MCF 10A (cell line): ENCODE measurements around the gene ZC3H11A. TPM values are rescaled to one million over a fixed set of nuclear protein-coding genes. Genes with fewer than 3 reads are reported as not detected.
"Not testable (repeated sequence)": the region's sequence is repeated elsewhere in the genome, so short reads cannot be mapped to it uniquely, and the experiment has no call there.

ENCODE experiments used
- Bru-seq: library from RNA; stranded (reverse); fragments of 400-500 nt; gene quantifications from one replicate; lab custom pipeline; 2021; lab: Mats Ljungman, UMichigan
- BruChase-seq, 2 experiments: library from RNA; stranded (reverse); fragments of 400-500 nt; gene quantifications; one replicate each; lab custom pipeline; 2021; lab: Mats Ljungman, UMichigan
- BruUV-seq: library from RNA; stranded (reverse); fragments of 400-500 nt; replicated peaks from 2 replicates; lab custom pipeline; 2021; lab: Mats Ljungman, UMichigan
- CTCF ChIA-PET: fragments of 300-600 bp; sonication (Branson Sonifier 250); formaldehyde crosslinking; extraction: SDS; loops from one replicate; lab custom pipeline; 2021; ENCODE audit warnings: antibody characterized with exemption, inconsistent platforms; lab: Yijun Ruan, JAX
- POLR2A ChIA-PET: fragments of 300-600, 350-650 bp; sonication (Branson Sonifier 250); formaldehyde crosslinking; extraction: SDS; loops from one replicate; lab custom pipeline; 2020; ENCODE audit warnings: antibody characterized with exemption, inconsistent platforms; lab: Yijun Ruan, JAX
- DNase-seq: peaks from one replicate; pipeline ENCODE4 v3.0.0-alpha.2; 2018; ENCODE audit not compliant: unreplicated experiment
- H3K27ac Mint-ChIP-seq: one replicate; pipeline ENCODE4 v1.8.0; 2022; ENCODE audit warnings: mild to moderate bottlenecking, low read depth, mixed read lengths; ENCODE audit not compliant: unreplicated experiment
- H3K27me3 Mint-ChIP-seq: one replicate; pipeline ENCODE4 v1.8.0; 2022; ENCODE audit warnings: mixed read lengths; ENCODE audit not compliant: insufficient read depth, unreplicated experiment
- H3K36me3 Mint-ChIP-seq: one replicate; pipeline ENCODE4 v1.8.0; 2022; ENCODE audit warnings: mild to moderate bottlenecking, moderate library complexity, mixed read lengths; ENCODE audit not compliant: insufficient read depth, unreplicated experiment
- H3K4me1 Mint-ChIP-seq: one replicate; pipeline ENCODE4 v1.8.0; 2022; ENCODE audit warnings: mixed read lengths; ENCODE audit not compliant: insufficient read depth, unreplicated experiment
- H3K4me3 Mint-ChIP-seq: one replicate; pipeline ENCODE4 v1.8.0; 2022; ENCODE audit warnings: mild to moderate bottlenecking, moderate library complexity, mixed read lengths; ENCODE audit not compliant: unreplicated experiment
- H3K9me3 Mint-ChIP-seq: one replicate; pipeline ENCODE4 v1.8.0; 2022; ENCODE audit warnings: mixed read lengths; ENCODE audit not compliant: unreplicated experiment
- intact Hi-C: fragments of 100-400 bp; cut with micrococcal nuclease; formaldehyde crosslinking; loops from 2 replicates; pipeline ENCODE4 v1.14.1; 2022
- long read RNA-seq: library from polyadenylated mRNA; stranded (forward); transcript quantifications from one replicate; pipeline ENCODE4 v2.0.0, GENCODE V29; 2022
- total RNA-seq: library from RNA; stranded (reverse); gene quantifications from 2 replicates; pipeline ENCODE4 v1.2.3, GENCODE V29; 2022
- TF ChIP-seq, protein P1 (sequence below): fragments of 200-600 bp; IDR thresholded peaks from one replicate; pipeline ENCODE4 v1.8.0; 2022; ENCODE audit warnings: antibody characterized with exemption, mild to moderate bottlenecking; ENCODE audit not compliant: unreplicated experiment

ZC3H11A gene
- total RNA-seq (148 and 156 TPM in 2 replicates), Bru-seq, nascent RNA (percentile 90 among the genes with signal in this experiment), BruChase-seq, experiment 1, labeled RNA remaining after a 6-hour chase (percentile 100 among the genes with signal in this experiment), BruChase-seq, experiment 2, labeled RNA remaining after a 2-hour chase (percentile 100 among the genes with signal in this experiment)
- long read RNA-seq, full-length matches to known transcripts = 46 of 193 reads
- long read RNA-seq, partial matches to known transcripts = 22 of 193 reads
- long read RNA-seq, other reads (novel, unspliced or antisense) = 125 of 193 reads

DNA sequence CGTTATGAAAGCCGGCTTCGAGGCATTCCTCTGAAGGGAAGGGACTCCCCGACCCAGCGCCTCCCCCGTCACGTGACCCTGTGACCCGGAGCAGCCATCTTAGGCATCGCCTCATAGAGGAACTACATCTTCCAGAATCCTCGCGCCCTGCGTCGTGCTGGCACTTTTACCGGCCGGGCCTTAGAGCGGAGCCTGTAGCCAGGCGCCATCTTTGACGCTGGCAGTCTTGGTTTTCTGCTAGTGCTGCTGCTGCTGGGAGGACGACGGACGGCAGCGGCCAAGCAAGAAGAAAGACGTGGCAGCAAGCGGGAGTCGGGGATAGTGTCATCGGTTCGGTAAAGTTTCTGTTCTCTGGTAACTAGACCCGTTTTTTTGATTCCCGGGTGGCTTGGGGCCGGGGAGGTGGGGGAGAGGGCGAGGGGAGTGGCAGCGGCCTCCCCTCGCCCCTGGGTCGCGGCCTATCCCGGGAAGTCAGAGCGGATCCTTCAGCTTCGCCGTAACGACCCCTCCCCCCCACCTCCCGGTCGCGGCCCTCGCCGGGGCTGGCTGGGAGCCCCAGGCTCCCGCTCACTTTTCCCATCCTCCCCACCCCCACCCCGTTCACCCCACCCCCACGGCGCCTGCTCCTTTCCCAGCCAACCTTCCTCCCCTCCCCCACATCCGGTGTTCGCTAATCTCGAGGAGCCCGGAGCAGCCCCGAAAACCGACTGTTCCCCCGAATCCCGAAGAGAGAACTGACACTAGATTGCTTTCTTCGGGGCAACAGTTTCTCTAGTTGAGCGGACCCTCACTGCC lies at the start of gene ZC3H11A, which contains the start of gene ZBED6:
Gene ZC3H11A, plus strand, starts transcription at position 183 of the 795 bp plus-strand sequence. CDS start 21,448 bp downstream, outside the sequence.
Gene ZBED6, plus strand, starts transcription at position 183 of the 795 bp plus-strand sequence. CDS start 1,900 bp downstream, outside the sequence.
- TF ChIP-seq, protein P1, sequence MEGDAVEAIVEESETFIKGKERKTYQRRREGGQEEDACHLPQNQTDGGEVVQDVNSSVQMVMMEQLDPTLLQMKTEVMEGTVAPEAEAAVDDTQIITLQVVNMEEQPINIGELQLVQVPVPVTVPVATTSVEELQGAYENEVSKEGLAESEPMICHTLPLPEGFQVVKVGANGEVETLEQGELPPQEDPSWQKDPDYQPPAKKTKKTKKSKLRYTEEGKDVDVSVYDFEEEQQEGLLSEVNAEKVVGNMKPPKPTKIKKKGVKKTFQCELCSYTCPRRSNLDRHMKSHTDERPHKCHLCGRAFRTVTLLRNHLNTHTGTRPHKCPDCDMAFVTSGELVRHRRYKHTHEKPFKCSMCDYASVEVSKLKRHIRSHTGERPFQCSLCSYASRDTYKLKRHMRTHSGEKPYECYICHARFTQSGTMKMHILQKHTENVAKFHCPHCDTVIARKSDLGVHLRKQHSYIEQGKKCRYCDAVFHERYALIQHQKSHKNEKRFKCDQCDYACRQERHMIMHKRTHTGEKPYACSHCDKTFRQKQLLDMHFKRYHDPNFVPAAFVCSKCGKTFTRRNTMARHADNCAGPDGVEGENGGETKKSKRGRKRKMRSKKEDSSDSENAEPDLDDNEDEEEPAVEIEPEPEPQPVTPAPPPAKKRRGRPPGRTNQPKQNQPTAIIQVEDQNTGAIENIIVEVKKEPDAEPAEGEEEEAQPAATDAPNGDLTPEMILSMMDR = no peak
- ChIA-PET POLR2A (interaction anchor here (0.7 to 4.3 kb wide), 16 partner anchors 12 to 359 kb away, joined by 3 to 32 read pairs (median 5); partner anchors contain the start of genes ATP2B4 and LAX1), CTCF (interaction anchor here (0.7 to 0.8 kb wide), 2 partner anchors 168 to 545 kb away, joined by 3 to 4 read pairs; no protein-coding TSS in a partner anchor)
- H3K36me3 Mint-ChIP-seq = peaks cover 43% of the 10 kb centered on the region
- peak within 1 kb of the TSS; percentile 86 for H3K4me3 Mint-ChIP-seq
- peak within 1 kb of the TSS; percentile 98 for H3K27ac Mint-ChIP-seq
- no TSS peak for BruUV-seq
- H3K4me1 Mint-ChIP-seq = peaks cover 44% of the 10 kb centered on the region
- intact Hi-C loops = loop anchor here (1.0 to 10.0 kb wide), 4 partner anchors 26 to 171 kb away; partner anchors contain the start of gene ATP2B4
- H3K9me3 Mint-ChIP-seq = no peaks in the 10 kb centered on the region
- peak; percentile 100 for DNase-seq
- H3K27me3 Mint-ChIP-seq = no peaks in the 10 kb centered on the region

DNA sequence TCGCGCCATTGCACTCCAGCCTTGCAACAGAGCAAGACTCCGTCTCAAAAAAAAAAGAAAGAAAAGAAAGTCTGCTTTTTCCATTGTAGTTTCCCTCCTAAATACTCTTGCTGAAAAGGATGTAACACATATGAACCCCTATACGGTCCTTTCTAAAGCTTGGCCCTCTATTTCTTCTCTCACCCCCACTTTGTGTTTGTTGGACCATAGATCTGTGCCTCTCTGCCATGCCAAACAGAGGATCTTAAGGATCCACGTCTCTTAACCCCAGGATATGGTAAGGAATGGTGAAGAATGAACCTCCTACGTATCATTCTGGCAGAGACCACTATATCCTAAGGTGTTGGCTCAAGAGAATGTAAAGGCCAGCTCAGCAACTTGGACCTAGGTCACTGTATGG lies 49.1 kb upstream of the ZC3H11A start:
- ChIA-PET CTCF (interaction anchor here (0.6 to 2.3 kb wide), 4 partner anchors 19 to 55 kb away, joined by 4 to 7 read pairs (median 5); partner anchors contain the start of gene LAX1), POLR2A (no interaction called here)
- H3K36me3 Mint-ChIP-seq = no peaks in the 10 kb centered on the region
- no peak overlapping the region for H3K4me3 Mint-ChIP-seq
- peaks cover 8% of the 10 kb centered on the region for H3K4me1 Mint-ChIP-seq
- intact Hi-C loops = no loop called here
- DNase-seq = no peak
- TF ChIP-seq, protein P1 = no peak
- H3K27me3 Mint-ChIP-seq = no peaks in the 10 kb centered on the region
- H3K9me3 Mint-ChIP-seq = no peaks in the 10 kb centered on the region
- no peak overlapping the region for H3K27ac Mint-ChIP-seq
- BruUV-seq = no TSS peak

GRCh38 chr1:203751051-203751450 lies 44.4 kb upstream of the ZC3H11A start:
- ChIA-PET POLR2A (interaction anchor here (0.6 to 3.8 kb wide), 14 partner anchors 9 to 719 kb away, joined by 3 to 30 read pairs (median 4); partner anchors contain the start of gene ATP2B4), CTCF (interaction anchor here (0.6 to 2.1 kb wide), 23 partner anchors 9 to 484 kb away, joined by 3 to 7 read pairs (median 3); no protein-coding TSS in a partner anchor)
- TF ChIP-seq, protein P1 = no peak
- no TSS peak for BruUV-seq
- intact Hi-C loops = loop anchor here (2.0 to 5.0 kb wide), 2 partner anchors 18 to 46 kb away; partner anchors contain the start of genes ZBED6 and ZC3H11A
- peak; percentile 61 for DNase-seq
- Mint-ChIP-seq H3K27ac (peak overlapping the region; percentile 60), H3K27me3 (no peaks in the 10 kb centered on the region), H3K36me3 (no peaks in the 10 kb centered on the region), H3K4me1 (peaks cover 20% of the 10 kb centered on the region), H3K4me3 (no peak overlapping the region), H3K9me3 (no peaks in the 10 kb centered on the region)

DNA sequence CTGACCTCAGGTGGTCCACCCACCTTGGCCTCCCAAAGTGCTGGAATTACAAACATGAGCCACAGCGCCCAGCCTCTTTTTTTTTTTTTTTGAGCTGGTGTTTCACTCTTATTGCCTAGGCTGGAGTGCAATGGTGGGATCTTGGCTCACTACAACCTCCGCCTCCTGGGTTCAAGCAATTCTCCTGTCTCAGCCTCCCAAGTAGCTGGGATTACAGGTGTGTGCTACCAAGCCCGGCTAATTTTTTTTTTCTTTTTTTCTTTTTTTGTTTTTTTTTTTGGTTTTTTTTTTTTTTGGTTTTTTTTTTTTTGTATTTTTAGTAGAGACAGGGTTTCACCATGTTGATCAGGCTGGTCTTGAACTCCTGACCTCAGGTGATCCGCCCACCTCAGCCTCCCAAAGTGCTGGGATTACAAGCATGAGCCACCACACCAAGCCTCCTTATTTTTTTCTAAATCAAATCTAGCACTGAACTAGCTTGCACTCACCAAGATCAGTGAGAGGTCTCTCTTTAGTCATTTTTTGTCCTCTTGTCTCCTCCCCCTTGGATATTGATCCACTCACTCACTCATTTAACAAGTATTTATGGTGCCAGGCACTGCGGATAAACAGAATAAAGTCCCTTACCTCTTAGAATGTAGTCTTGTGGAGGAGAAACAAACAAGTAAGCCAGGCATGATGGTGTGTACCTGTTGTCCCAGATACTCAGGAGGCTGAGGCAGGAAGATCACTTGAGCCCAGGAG lies 43.6 kb upstream of the ZC3H11A start:
- H3K4me1 Mint-ChIP-seq = peaks cover 26% of the 10 kb centered on the region
- H3K9me3 Mint-ChIP-seq, H3K36me3 Mint-ChIP-seq, H3K4me3 Mint-ChIP-seq, H3K27me3 Mint-ChIP-seq, DNase-seq, BruUV-seq: not testable (repeated sequence)
- intact Hi-C loops = loop anchor here (2.0 to 5.0 kb wide), 2 partner anchors 17 to 46 kb away; partner anchors contain the start of genes ZBED6 and ZC3H11A
- ChIA-PET CTCF (interaction anchor here (0.6 to 1.8 kb wide), 20 partner anchors 8 to 485 kb away, joined by 3 to 5 read pairs (median 3); no protein-coding TSS in a partner anchor), POLR2A (interaction anchor here (0.6 to 3.8 kb wide), 7 partner anchors 18 to 718 kb away, joined by 3 to 30 read pairs (median 5); partner anchors contain the start of gene ATP2B4)
- H3K27ac Mint-ChIP-seq = peak overlapping the region; percentile 17
